Gastroesophageal sphincter (tissue), 4 donors: ENCODE results near the gene LRP6. TPM values are rescaled to one million over a fixed set of nuclear protein-coding genes. Genes with fewer than 3 reads are reported as not detected.

Experiments
- ATAC-seq: fragments of 150-250 bp; one replicate; pipeline ENCODE4 v1.9.1; 2016; ENCODE audit warnings: mild to moderate bottlenecking, moderate library complexity
- H3K27ac ChIP-seq, 4 donors: fragments of 200-600 bp; sonication (generic) in 3 of 4; 1 replicate in 3 of 4; 2 replicates in 1 of 4; pipeline ENCODE4 v1.5.1; 2016 to 2019
- H3K27me3 ChIP-seq: fragments of 200-600 bp; sonication (generic); one replicate; pipeline ENCODE4 v1.5.1; 2019
- H3K36me3 ChIP-seq, 2 donors: fragments of 200-600 bp; sonication (generic); one replicate each; pipeline ENCODE4 v1.5.1; 2019; ENCODE audit warnings: control low read depth in 1 of 2
- H3K4me1 ChIP-seq, 3 donors: fragments of 200-600 bp; sonication (generic); 1 replicate in 2 of 3; 2 replicates in 1 of 3; pipeline ENCODE4 v1.5.1; 2016 to 2019; ENCODE audit warnings: control low read depth in 2 of 3
- H3K4me3 ChIP-seq, 2 donors: fragments of 200-600 bp; sonication (generic); one replicate each; pipeline ENCODE4 v1.5.1; 2019; ENCODE audit warnings: mild to moderate bottlenecking in 1 of 2, moderate library complexity in 1 of 2
- H3K9me3 ChIP-seq, 3 donors: fragments of 200-600 bp; sonication (generic); one replicate each; pipeline ENCODE4 v1.5.1; 2017 to 2019; ENCODE audit warnings: control low read depth in 2 of 3
- EP300 ChIP-seq: sonication (generic); formaldehyde crosslinking; IDR thresholded peaks from one replicate; pipeline ENCODE4 v1.6.1; 2017; ENCODE audit warnings: antibody characterized with exemption, mild to moderate bottlenecking
- POLR2A ChIP-seq, 2 donors: fragments of 450-650 bp; IDR thresholded peaks; one replicate each; pipeline ENCODE4 v1.6.1; 2017; ENCODE audit warnings: antibody characterized with exemption in 2 of 2, mild to moderate bottlenecking in 2 of 2, moderate library complexity in 1 of 2
- POLR2AphosphoS5 ChIP-seq: sonication (generic); formaldehyde crosslinking; IDR thresholded peaks from one replicate; pipeline ENCODE4 v1.6.1; 2017; ENCODE audit warnings: antibody characterized with exemption
- WGBS, 2 donors: methylation state at CpG; one replicate each; pipeline ENCODE4 v1.1.5; 2018; ENCODE audit warnings: low coverage in 1 of 2; 5-methylcytosine and 5-hydroxymethylcytosine counted together
- total RNA-seq, 4 donors: library from RNA; depleted of rRNA; stranded (reverse); fragments of >200 nt; gene quantifications; one replicate each; pipeline ENCODE4 v1.1.0, GENCODE V29; 2016
- TF ChIP-seq, protein P1 (sequence below), 4 experiments: fragments of 200-600 bp in 2 of 4; fragments of 450-650 bp in 2 of 4; sonication (generic) in 1 of 4; IDR thresholded peaks; one replicate each; pipeline ENCODE4 v1.5.1; 2017 to 2019; ENCODE audit warnings: antibody characterized with exemption in 4 of 4, mild to moderate bottlenecking in 2 of 4, moderate library complexity in 2 of 4

The LRP6 gene
- total RNA-seq, 4 donors from 2014 or later = 34.5 to 58.5 (median 42.6) TPM

DNA sequence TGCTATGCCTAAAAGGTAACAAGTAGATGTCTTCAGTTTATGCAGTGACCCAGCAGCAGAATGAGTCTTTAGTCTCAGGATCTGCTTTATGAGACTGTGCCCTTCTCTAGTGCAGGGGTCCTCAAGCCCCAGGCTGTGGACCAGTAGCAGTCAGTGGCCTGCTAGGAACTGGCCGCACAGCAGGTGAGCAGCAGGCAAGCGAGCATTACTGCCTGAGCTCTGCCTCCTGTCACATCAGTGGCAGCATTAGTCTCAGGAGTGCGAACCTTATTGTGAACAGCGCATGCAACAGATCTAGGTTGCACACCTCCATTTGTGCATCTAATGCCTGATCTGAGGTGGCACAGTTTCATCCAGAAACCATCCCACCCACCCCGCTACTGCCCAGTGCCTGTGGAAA lies 38.4 kb downstream of the LRP6 start:
- WGBS, 2 donors = 80 to 100% methylated on average over 1 of the region's 5 CpGs
- TF ChIP-seq POLR2AphosphoS5 (no peak), EP300 (no peak), POLR2A (IDR thresholded peaks at IDR 0.05) (no peak)
- TF ChIP-seq, protein P1, sequence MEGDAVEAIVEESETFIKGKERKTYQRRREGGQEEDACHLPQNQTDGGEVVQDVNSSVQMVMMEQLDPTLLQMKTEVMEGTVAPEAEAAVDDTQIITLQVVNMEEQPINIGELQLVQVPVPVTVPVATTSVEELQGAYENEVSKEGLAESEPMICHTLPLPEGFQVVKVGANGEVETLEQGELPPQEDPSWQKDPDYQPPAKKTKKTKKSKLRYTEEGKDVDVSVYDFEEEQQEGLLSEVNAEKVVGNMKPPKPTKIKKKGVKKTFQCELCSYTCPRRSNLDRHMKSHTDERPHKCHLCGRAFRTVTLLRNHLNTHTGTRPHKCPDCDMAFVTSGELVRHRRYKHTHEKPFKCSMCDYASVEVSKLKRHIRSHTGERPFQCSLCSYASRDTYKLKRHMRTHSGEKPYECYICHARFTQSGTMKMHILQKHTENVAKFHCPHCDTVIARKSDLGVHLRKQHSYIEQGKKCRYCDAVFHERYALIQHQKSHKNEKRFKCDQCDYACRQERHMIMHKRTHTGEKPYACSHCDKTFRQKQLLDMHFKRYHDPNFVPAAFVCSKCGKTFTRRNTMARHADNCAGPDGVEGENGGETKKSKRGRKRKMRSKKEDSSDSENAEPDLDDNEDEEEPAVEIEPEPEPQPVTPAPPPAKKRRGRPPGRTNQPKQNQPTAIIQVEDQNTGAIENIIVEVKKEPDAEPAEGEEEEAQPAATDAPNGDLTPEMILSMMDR (IDR thresholded peaks at IDR 0.05) = no peak
- Histone ChIP-seq H3K4me3 (no peak overlapping the region), H3K27ac (no peak overlapping the region), H3K27me3 (no peaks in the 10 kb centered on the region), H3K36me3 (no peaks in the 10 kb centered on the region), H3K9me3 (peaks cover 0 to 9% (median 0%) of the 10 kb centered on the region in 3 donors), H3K4me1 (peaks cover 0 to 29% (median 0%) of the 10 kb centered on the region in 3 donors)
- ATAC-seq = no peak

DNA sequence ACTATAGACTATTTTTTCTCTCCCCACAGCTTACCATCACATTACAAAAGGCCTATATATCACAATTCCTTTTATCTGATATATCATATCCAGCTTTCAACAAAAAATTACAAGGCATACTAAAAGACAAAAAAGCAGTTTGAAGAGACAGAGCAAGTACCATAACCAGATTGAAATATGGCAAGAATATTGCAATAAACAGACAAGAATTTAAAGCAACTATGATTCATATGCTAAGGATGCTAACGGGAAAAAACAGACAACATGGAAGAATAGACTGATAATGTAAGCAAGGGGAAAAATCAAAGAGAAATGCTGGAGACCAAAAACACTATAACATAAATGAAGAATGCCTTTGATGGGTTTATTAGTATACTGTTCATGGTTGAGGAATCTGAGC lies 40.7 kb downstream of the LRP6 start:
- Histone ChIP-seq H3K36me3 (no peaks in the 10 kb centered on the region), H3K4me1 (peaks cover 0 to 39% (median 4%) of the 10 kb centered on the region in 3 donors), H3K4me3 (no peak overlapping the region), H3K27me3 (no peaks in the 10 kb centered on the region), H3K9me3 (peaks cover 0 to 9% (median 0%) of the 10 kb centered on the region in 3 donors), H3K27ac (no peak overlapping the region)
- TF ChIP-seq, protein P1 (IDR thresholded peaks at IDR 0.05) = no peak
- no peak for TF ChIP-seq EP300
- TF ChIP-seq POLR2AphosphoS5 = no peak
- TF ChIP-seq POLR2A (IDR thresholded peaks at IDR 0.05) = no peak
- no peak for ATAC-seq
- 89 to 93% methylated on average over 1 of the region's 1 CpG for WGBS, 2 donors

DNA sequence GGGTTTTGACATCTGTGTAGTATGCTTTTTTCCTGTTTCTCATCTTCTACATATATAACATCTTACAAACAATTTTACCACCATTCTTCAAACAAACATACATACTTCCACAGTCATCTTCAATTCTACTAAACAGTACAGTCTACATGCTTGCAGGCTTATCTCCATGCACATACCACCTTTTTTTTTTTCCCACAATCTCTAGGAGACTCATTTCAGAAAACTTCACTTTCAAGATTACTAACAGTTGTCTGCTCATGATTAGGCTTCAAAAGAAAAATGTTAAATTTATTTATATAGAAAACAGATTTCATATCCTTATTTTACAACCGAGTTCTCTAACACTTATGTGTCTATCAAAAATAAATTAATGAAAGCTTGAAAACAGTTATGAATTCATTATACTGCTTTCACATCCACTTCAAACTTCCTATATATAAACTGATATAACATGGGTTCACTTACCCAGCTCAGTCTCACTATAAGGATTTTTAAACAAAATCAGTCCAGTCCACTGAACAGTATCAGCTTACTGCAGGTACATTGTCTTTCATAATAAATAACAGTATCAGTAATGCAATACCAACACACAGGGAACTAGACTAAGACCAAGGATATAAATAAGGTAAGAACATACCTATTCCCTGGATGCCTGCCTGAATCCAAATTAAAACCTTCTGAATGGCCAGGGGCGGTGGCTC lies 42.5 kb downstream of the LRP6 start:
- no peak for ATAC-seq
- H3K9me3 ChIP-seq = peaks cover 0 to 9% (median 0%) of the 10 kb centered on the region in 3 donors
- H3K4me1 ChIP-seq = peaks cover 0 to 41% (median 4%) of the 10 kb centered on the region in 3 donors
- no peaks in the 10 kb centered on the region for H3K36me3 ChIP-seq
- 65 to 73% methylated on average over 2 of the region's 2 CpGs for WGBS, 2 donors
- H3K27me3 ChIP-seq = no peaks in the 10 kb centered on the region
- TF ChIP-seq POLR2AphosphoS5 (no peak), EP300 (no peak), POLR2A (IDR thresholded peaks at IDR 0.05) (no peak)
- TF ChIP-seq, protein P1 (IDR thresholded peaks at IDR 0.05) = no peak
- no peak overlapping the region for H3K4me3 ChIP-seq
- no peak overlapping the region for H3K27ac ChIP-seq

DNA sequence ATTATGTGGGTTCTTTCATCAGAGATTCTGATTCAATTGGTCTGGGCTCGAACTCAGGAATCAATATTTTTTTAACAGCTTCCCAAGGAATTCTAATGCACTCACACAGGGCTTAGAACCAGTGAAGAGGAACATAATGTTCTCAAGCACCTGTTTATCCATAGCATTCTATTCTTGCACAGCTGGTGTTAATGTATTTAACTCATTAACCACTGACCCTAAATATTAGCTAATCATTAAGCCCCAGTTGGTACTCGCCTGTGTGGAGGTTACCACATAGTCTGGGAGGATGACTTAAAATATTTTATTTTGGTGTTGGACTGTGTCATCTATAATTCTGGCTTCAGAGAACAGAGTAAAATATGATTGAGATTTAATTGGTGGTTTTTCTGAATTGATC lies 45.3 kb downstream of the LRP6 start:
- peaks cover 0 to 9% (median 0%) of the 10 kb centered on the region in 3 donors for H3K9me3 ChIP-seq

More for the DNA sequence above, 45.3 kb downstream of the LRP6 start:
- no peaks in the 10 kb centered on the region for H3K27me3 ChIP-seq
- TF ChIP-seq POLR2A (IDR thresholded peaks at IDR 0.05) (no peak), EP300 (no peak), POLR2AphosphoS5 (peak; percentile 12)
- TF ChIP-seq, protein P1 (IDR thresholded peaks at IDR 0.05) = no peak
- H3K36me3 ChIP-seq = no peaks in the 10 kb centered on the region
- no peak for ATAC-seq
- no peak overlapping the region for H3K27ac ChIP-seq
- WGBS, 2 donors = 83 to 90% methylated on average over 2 of the region's 2 CpGs
- H3K4me1 ChIP-seq = peaks cover 0 to 33% (median 4%) of the 10 kb centered on the region in 3 donors
- H3K4me3 ChIP-seq = no peak overlapping the region
